Mesenchymal stem cell (in vitro differentiated cells and primary cell): ENCODE data around the gene BTF3L4.
"Not testable (repeated sequence)": the region's sequence is repeated elsewhere in the genome, so short reads cannot be mapped to it uniquely, and the experiment has no call there.

Experiments used
- DNase-seq: peaks from one replicate; pipeline ENCODE4 v3.0.0-alpha.2; 2013
- H2AFZ ChIP-seq: one replicate; pipeline ENCODE4 v1.6.1; 2013; ENCODE audit warnings: low read depth, mild to moderate bottlenecking, control low read depth, inconsistent platforms, low read length, moderate library complexity
- H2AK5ac ChIP-seq: 2 replicates; pipeline ENCODE4 v1.6.1; 2013; ENCODE audit warnings: low read length, moderate library complexity, mild to moderate bottlenecking, inconsistent platforms; ENCODE audit not compliant: severe bottlenecking
- H2BK120ac ChIP-seq: one replicate; pipeline ENCODE4 v1.6.1; 2013; ENCODE audit warnings: low read depth, mild to moderate bottlenecking, inconsistent platforms, low read length, moderate library complexity
- H2BK12ac ChIP-seq, 2 experiments: one replicate each; pipeline ENCODE4 v1.6.1; 2013; ENCODE audit warnings: inconsistent platforms in 2 of 2, low read length in 2 of 2, mild to moderate bottlenecking in 2 of 2, moderate library complexity in 2 of 2, control low read depth in 1 of 2
- H2BK15ac ChIP-seq: one replicate; pipeline ENCODE4 v1.6.1; 2013; ENCODE audit warnings: mild to moderate bottlenecking, low read depth, inconsistent platforms; ENCODE audit not compliant: poor library complexity, severe bottlenecking
- H2BK5ac ChIP-seq: 2 replicates; pipeline ENCODE4 v1.6.1; 2013; ENCODE audit warnings: low read depth, mild to moderate bottlenecking, low read length, control low read depth, inconsistent platforms; ENCODE audit not compliant: poor library complexity, severe bottlenecking
- H3K14ac ChIP-seq, 2 experiments: one replicate each; pipeline ENCODE4 v1.6.1; 2013; ENCODE audit warnings: inconsistent platforms in 2 of 2, low read length in 2 of 2, control low read depth in 1 of 2, mild to moderate bottlenecking in 1 of 2, moderate library complexity in 1 of 2
- H3K18ac ChIP-seq, 2 experiments: one replicate each; pipeline ENCODE4 v1.6.1; 2013; ENCODE audit warnings: inconsistent platforms in 2 of 2, low read length in 2 of 2, control low read depth in 1 of 2, low read depth in 1 of 2, mild to moderate bottlenecking in 1 of 2
- H3K23ac ChIP-seq, 2 experiments: one replicate each; pipeline ENCODE4 v1.6.1; 2013; ENCODE audit warnings: inconsistent platforms in 2 of 2, low read length in 2 of 2, mild to moderate bottlenecking in 2 of 2, moderate library complexity in 2 of 2, control low read depth in 1 of 2
- H3K27ac ChIP-seq: 2 replicates; pipeline ENCODE4 v1.5.1; 2013; ENCODE audit warnings: mild to moderate bottlenecking, moderate library complexity, low read length, control low read depth, inconsistent platforms; ENCODE audit not compliant: poor library complexity, severe bottlenecking
- H3K27me3 ChIP-seq, 2 experiments: 2 replicates each; pipeline versions ENCODE4 v1.6.1 to v1.7.0; 2013; ENCODE audit warnings: low read length in 2 of 2, mild to moderate bottlenecking in 2 of 2, moderate library complexity in 2 of 2, control low read depth in 1 of 2, inconsistent platforms in 1 of 2; ENCODE audit not compliant: control insufficient read depth in 1 of 2, insufficient read depth in 1 of 2
- H3K36me3 ChIP-seq, 2 experiments: 2 replicates each; pipeline versions ENCODE4 v1.6.1 to v1.7.0; 2013; ENCODE audit warnings: low read length in 2 of 2, control low read depth in 1 of 2, inconsistent platforms in 1 of 2, low read depth in 1 of 2, mild to moderate bottlenecking in 1 of 2; ENCODE audit not compliant: insufficient read depth in 2 of 2, control insufficient read depth in 1 of 2
- H3K4ac ChIP-seq, 2 experiments: one replicate each; pipeline ENCODE4 v1.6.1; 2013; ENCODE audit warnings: inconsistent platforms in 2 of 2, low read length in 2 of 2, mild to moderate bottlenecking in 2 of 2, moderate library complexity in 2 of 2, control low read depth in 1 of 2, low read depth in 1 of 2
- H3K4me1 ChIP-seq: 2 replicates; pipeline ENCODE4 v1.6.1; 2013; ENCODE audit warnings: low read depth, low read length, control low read depth; ENCODE audit not compliant: control insufficient read depth, insufficient read depth
- H3K4me2 ChIP-seq: 2 replicates; pipeline ENCODE4 v1.6.1; 2013; ENCODE audit warnings: low read length, mild to moderate bottlenecking, inconsistent platforms; ENCODE audit not compliant: poor library complexity, severe bottlenecking
- H3K4me3 ChIP-seq, 2 experiments: 2 replicates each; pipeline versions ENCODE4 v1.5.1 to v1.7.0; 2013; ENCODE audit warnings: low read length in 2 of 2, mild to moderate bottlenecking in 2 of 2, control low read depth in 1 of 2, low read depth in 1 of 2; ENCODE audit not compliant: insufficient read depth in 1 of 2
- H3K79me1 ChIP-seq: replicated peaks from 2 replicates; pipeline ENCODE4 v1.6.1; 2013; ENCODE audit warnings: mild to moderate bottlenecking, control low read depth, low read length, inconsistent platforms; ENCODE audit not compliant: poor library complexity, severe bottlenecking
- H3K9ac ChIP-seq: 2 replicates; pipeline ENCODE4 v1.7.0; 2013; ENCODE audit warnings: mild to moderate bottlenecking, low read length, moderate library complexity
- H3K9me3 ChIP-seq: 2 replicates; pipeline ENCODE4 v1.7.0; 2013; ENCODE audit warnings: mild to moderate bottlenecking, low read length; ENCODE audit not compliant: control insufficient read depth
- H4K8ac ChIP-seq: one replicate; pipeline ENCODE4 v1.6.1; 2013; ENCODE audit warnings: inconsistent platforms, mild to moderate bottlenecking, low read length, moderate library complexity
- H4K91ac ChIP-seq: one replicate; pipeline ENCODE4 v1.6.1; 2013; ENCODE audit warnings: mild to moderate bottlenecking, low read length, inconsistent platforms
- WGBS: methylation state at CpG from one replicate; pipeline ENCODE4 v1.1.7; 2013; ENCODE audit warnings: mixed read lengths; 5-methylcytosine and 5-hydroxymethylcytosine counted together

BTF3L4 gene

DNA sequence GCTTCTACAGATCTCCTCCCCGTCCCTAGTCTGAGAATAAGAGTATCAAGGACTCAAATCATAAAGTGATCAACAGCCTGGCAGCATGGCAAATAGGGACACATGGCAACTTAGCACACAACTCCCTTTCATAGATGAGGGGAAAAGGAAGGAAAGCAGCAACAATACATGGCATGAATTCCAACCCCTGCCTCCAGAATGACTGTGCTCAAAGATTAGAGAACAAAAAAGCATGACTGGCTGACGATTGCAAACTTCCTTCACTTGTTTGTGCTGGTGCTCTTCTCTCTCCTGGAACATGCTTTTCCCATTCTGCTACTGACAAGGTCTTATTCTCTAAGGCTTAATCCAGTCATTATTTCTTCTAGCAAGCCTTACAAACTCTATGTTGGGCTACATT, 34.0 kb upstream of the BTF3L4 start:
- Histone ChIP-seq H2BK12ac (no peak overlapping the region), H4K91ac (no peak overlapping the region), H3K23ac (no peak overlapping the region), H3K4me2 (no peak overlapping the region), H3K9ac (no peak overlapping the region), H4K8ac (no peak overlapping the region), H3K79me1 (no peaks in the 10 kb centered on the region), H3K27me3 (no peaks in the 10 kb centered on the region), H3K14ac (no peak overlapping the region), H3K27ac (no peak overlapping the region), H3K4me1 (no peaks in the 10 kb centered on the region), H2BK120ac (no peak overlapping the region), H3K36me3 (peaks cover 11 to 62% of the 10 kb centered on the region in 2 experiments), H2AFZ (no peak overlapping the region), H2BK15ac (no peak overlapping the region), H3K4ac (no peak overlapping the region), H3K9me3 (no peaks in the 10 kb centered on the region), H2AK5ac (no peak overlapping the region), H3K18ac (no peak overlapping the region), H2BK5ac (no peak overlapping the region), H3K4me3 (no peak overlapping the region)
- no peak for DNase-seq
- 94% methylated on average over 1 of the region's 2 CpGs for WGBS

GRCh38 chr1:52026278-52026677, 29.8 kb upstream of the BTF3L4 start:
- no peak overlapping the region for H4K8ac ChIP-seq
- no peak for DNase-seq
- H2BK120ac ChIP-seq, result no peak overlapping the region
- H3K27me3 ChIP-seq, result no peaks in the 10 kb centered on the region
- no peak overlapping the region for H3K14ac ChIP-seq
- no peak overlapping the region for H3K4me2 ChIP-seq
- no peak overlapping the region for H3K27ac ChIP-seq
- no peak overlapping the region for H2BK5ac ChIP-seq
- no peak overlapping the region for H3K23ac ChIP-seq
- H2BK12ac ChIP-seq, result no peak overlapping the region
- H2AFZ ChIP-seq, result no peak overlapping the region
- peaks cover 8% of the 10 kb centered on the region for H3K79me1 ChIP-seq
- H3K4ac ChIP-seq, result no peak overlapping the region
- H2BK15ac ChIP-seq, result no peak overlapping the region
- no peak overlapping the region for H4K91ac ChIP-seq
- H3K9me3 ChIP-seq, result no peaks in the 10 kb centered on the region
- H2AK5ac ChIP-seq, result no peak overlapping the region
- H3K9ac ChIP-seq, result no peak overlapping the region
- H3K4me1 ChIP-seq, result peaks cover 4% of the 10 kb centered on the region
- H3K4me3 ChIP-seq, result no peak overlapping the region
- peaks cover 8 to 66% of the 10 kb centered on the region in 2 experiments for H3K36me3 ChIP-seq
- no peak overlapping the region for H3K18ac ChIP-seq
- 96% methylated on average over 2 of the region's 2 CpGs for WGBS

DNA sequence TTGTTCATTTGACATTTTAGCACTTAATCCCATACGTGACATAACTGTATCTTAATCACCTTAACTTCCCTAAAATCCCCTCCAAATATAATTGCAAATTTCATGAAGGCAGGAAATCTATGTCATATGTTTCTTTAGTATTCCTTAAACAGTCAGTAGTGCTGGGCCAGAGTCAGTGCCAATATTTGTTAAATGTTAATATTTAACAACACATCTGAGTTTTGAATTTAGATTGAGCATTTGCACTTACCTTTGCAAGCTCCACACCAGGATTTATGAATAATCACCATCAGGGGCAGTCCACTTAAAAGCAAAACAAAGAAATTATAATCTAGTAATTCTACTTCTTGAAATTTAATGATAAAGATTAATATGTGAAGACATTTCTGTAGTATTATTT, 27.8 kb upstream of the BTF3L4 start:
- Histone ChIP-seq H3K18ac (no peak overlapping the region), H3K14ac (no peak overlapping the region), H3K23ac (no peak overlapping the region), H2BK120ac (no peak overlapping the region), H3K9me3 (no peaks in the 10 kb centered on the region), H2BK15ac (no peak overlapping the region), H3K9ac (no peak overlapping the region), H3K27ac (no peak overlapping the region), H4K8ac (no peak overlapping the region), H3K4me1 (peaks cover 6% of the 10 kb centered on the region), H3K79me1 (peaks cover 8% of the 10 kb centered on the region), H4K91ac (no peak overlapping the region), H2BK5ac (no peak overlapping the region), H3K4me3 (no peak overlapping the region), H3K36me3 (peaks cover 4 to 48% of the 10 kb centered on the region in 2 experiments), H3K4me2 (no peak overlapping the region), H3K27me3 (no peaks in the 10 kb centered on the region), H2AFZ (no peak overlapping the region), H2AK5ac (no peak overlapping the region), H2BK12ac (no peak overlapping the region), H3K4ac (no peak overlapping the region)
- WGBS, result 100% methylated on average over 1 of the region's 1 CpG
- no peak for DNase-seq

DNA sequence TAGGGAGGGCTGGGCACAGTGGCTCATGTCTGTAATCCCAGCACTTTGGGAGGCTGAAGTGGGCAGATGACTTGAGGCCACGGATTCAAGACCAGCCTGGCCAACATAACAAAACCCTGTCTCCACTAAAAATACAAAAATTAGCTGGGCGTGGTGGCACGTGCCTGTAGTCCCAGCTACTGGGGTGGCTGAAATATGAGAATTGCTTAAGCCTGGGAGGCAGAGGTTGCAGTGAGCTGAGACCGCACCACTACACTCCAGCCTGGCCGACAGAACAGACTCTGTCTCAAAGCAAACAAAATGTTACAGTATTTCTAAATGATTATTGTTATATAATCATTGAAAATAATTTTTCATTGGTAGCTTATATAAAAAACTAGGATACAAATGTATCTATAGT, 27.3 kb upstream of the BTF3L4 start:
- H2BK15ac ChIP-seq, H3K4me2 ChIP-seq, H3K18ac ChIP-seq, H4K91ac ChIP-seq, DNase-seq, H2BK5ac ChIP-seq, H2AFZ ChIP-seq, H3K23ac ChIP-seq, H3K4me1 ChIP-seq, H2BK12ac ChIP-seq, H3K27ac ChIP-seq, H3K4ac ChIP-seq, H3K14ac ChIP-seq, H2BK120ac ChIP-seq, H3K9ac ChIP-seq, H3K79me1 ChIP-seq, H3K9me3 ChIP-seq, H3K4me3 ChIP-seq, H3K27me3 ChIP-seq, H4K8ac ChIP-seq, H2AK5ac ChIP-seq: not testable (repeated sequence)
- WGBS, result 100% methylated on average over 1 of the region's 5 CpGs
- peaks cover 3 to 43% of the 10 kb centered on the region in 2 experiments for H3K36me3 ChIP-seq
